NCI-H2196 (cell line): ENCODE measurements around the gene WNT2B.
"Not testable (repeated sequence)": the region's sequence is repeated elsewhere in the genome, so short reads cannot be mapped to it uniquely, and the experiment has no call there.

Experiments used
- DNase-seq: peaks from one replicate; lab custom pipeline; 2025; ENCODE audit not compliant: unreplicated experiment; lab: John Stamatoyannopoulos, UW

WNT2B gene

GRCh38 chr1:112508278-112509004 is at the start of gene WNT2B:
Gene WNT2B (plus strand): TSS chr1:112508965. CDS start chr1:112509263, 298 bp downstream.
- DNase-seq, result peak; percentile 11

- DNase-seq, result no peak
These were observed 48.1 kb upstream of the WNT2B start for GRCh38 chr1:112460615-112461014.

GRCh38 chr1:112461200-112461871 is 47.4 kb upstream of the WNT2B start:
- no peak for DNase-seq

- DNase-seq, result no peak
These were observed 45.8 kb upstream of the WNT2B start for GRCh38 chr1:112462953-112463279.

GRCh38 chr1:112464501-112464900 is 44.3 kb upstream of the WNT2B start:
- no peak for DNase-seq

- no peak for DNase-seq
These were observed 43.6 kb upstream of the WNT2B start for GRCh38 chr1:112465122-112465521.

GRCh38 chr1:112466078-112466660 is 42.6 kb upstream of the WNT2B start:
- DNase-seq, result peak; percentile 96

- DNase-seq, result not testable (repeated sequence)
These were observed 38.4 kb upstream of the WNT2B start for GRCh38 chr1:112470324-112470723.

GRCh38 chr1:112470966-112471365 is 37.8 kb upstream of the WNT2B start:
- DNase-seq, result no peak

GRCh38 chr1:112472142-112472541 is 36.6 kb upstream of the WNT2B start:
- no peak for DNase-seq

- DNase-seq, result no peak
These were observed 31.2 kb upstream of the WNT2B start for GRCh38 chr1:112477550-112477949.

GRCh38 chr1:112478314-112478713 is 30.5 kb upstream of the WNT2B start:
- no peak for DNase-seq

- DNase-seq, result not testable (repeated sequence)
These were observed 22.7 kb upstream of the WNT2B start for GRCh38 chr1:112486063-112486462.

- not testable (repeated sequence) for DNase-seq
These were observed 21.1 kb upstream of the WNT2B start for GRCh38 chr1:112487686-112488085.

GRCh38 chr1:112488141-112488540 is 20.6 kb upstream of the WNT2B start:
- no peak for DNase-seq

GRCh38 chr1:112492076-112492475 is 16.7 kb upstream of the WNT2B start:
- DNase-seq, result no peak

- no peak for DNase-seq
These were observed 15.4 kb upstream of the WNT2B start for GRCh38 chr1:112493351-112493750.

- no peak for DNase-seq
These were observed 12.5 kb upstream of the WNT2B start for GRCh38 chr1:112496290-112496689.

- DNase-seq, result peak; percentile 57
These were observed 6.7 kb upstream of the WNT2B start for GRCh38 chr1:112501810-112502641.

- no peak for DNase-seq
These were observed 5.9 kb upstream of the WNT2B start for GRCh38 chr1:112502826-112503225.

- no peak for DNase-seq
These were observed 4.6 kb upstream of the WNT2B start for GRCh38 chr1:112504001-112504660.
